Left lobe of liver (tissue), 2 donors: ENCODE data around the gene PPIL4. TPM values are rescaled to one million over a fixed set of nuclear protein-coding genes. Genes with fewer than 3 reads are reported as not detected.

Source experiments
- ATAC-seq: fragments of 200-7000 bp; cut with Tn5 transposase; one replicate; pipeline ENCODE4 v1.9.1; 2020; ENCODE audit warnings: mild to moderate bottlenecking, moderate library complexity
- DNase-seq: peaks from one replicate; pipeline ENCODE4 v3.0.0-alpha.2; 2020; ENCODE audit warnings: low spot score
- total RNA-seq: library from RNA; stranded (reverse); gene quantifications from one replicate; pipeline ENCODE4 v1.2.1, GENCODE V29; 2021
- donor health status: DM: no; HTN: no; CAD: no; lungs with moderate emphysema.
- donor health status: DM: no; HTN: yes; CAD: no.

Gene PPIL4
- 7.0 TPM for total RNA-seq

DNA sequence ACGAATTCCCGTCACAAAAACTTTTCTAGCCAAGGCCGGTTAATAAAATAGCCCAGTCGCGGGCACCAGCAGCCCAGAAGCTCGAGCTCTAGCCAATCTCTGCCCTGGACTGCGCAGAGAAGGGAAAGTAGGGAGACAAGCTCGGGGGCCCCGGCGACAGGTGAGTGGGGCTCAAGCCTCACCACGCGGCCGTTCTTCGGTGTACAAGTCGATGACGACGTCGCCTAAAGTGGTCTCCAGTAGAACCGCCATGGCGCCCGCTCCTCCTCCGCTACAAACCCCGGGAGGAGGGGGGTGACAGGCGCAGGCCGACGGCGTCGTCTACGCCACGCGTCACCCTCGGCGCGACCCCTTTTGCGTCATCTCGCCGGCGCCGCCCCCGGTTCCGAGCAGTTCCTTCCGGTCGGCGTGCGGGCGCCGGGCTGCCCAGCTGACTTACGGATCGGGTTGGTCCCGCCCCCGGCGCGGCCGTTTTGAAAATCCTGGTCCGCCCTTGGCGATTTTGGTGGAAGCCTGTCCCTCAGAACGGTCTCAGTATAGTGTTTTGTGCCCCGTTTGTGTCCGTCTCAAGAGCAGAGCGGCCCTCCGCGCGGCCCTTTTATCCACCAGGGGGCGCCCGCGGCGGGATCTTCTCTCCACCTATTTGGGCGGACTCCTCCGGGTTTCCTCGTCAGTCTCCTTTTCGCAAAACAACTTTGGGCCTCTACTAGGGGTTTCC lies at the start of gene PPIL4:
PPIL4 (minus strand) TSS at position 290 of the 718 bp plus-strand sequence; CDS start at position 252, 38 bp downstream.
- ATAC-seq (peak; percentile 96), DNase-seq (peak; percentile 97)

DNA sequence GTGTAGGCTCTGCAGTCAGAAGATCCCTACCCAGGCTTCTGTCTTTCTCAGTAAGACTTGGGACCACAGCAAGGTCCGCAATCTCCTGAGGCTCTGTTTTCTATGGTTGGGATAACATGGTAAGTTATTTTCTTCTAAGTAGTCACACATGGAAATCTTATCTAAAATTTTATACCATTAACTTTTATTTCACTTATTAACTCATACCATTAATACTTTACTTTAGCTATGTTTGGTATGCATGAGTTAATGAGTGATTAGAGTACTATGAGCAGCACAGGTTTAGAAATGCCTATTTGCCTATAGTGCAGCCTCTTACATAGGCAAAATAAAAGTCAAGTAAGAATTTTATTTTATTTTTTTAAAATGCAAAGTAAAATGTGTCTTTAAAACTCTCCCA lies 47.6 kb upstream of the PPIL4 start:
- ATAC-seq: no peak
- DNase-seq: no peak

- ATAC-seq (no peak), DNase-seq (no peak)
Measured at GRCh38 chr6:149592983-149593382, 47.1 kb upstream of the PPIL4 start.

- no peak for ATAC-seq
- no peak for DNase-seq
Measured at GRCh38 chr6:149586149-149586548, 40.3 kb upstream of the PPIL4 start.

DNA sequence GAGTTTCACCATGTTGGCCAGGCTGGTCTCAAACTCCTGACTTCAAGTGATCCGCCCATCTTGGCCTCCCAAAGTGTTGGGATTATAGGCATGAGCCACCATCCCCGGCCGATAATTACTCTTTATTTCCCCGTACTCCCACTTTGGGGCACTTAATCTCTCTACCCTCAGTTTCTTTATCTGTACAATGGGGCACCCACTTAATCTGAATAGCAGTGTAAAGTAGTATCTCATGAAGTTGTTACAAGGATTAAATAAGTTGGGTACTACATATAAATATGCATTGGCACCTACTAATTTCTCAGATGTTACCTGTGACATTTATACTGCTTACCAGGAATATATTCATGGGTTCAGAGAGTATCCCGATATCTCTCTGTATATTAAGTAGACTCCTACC lies 35.5 kb upstream of the PPIL4 start:
- ATAC-seq: no peak

DNA sequence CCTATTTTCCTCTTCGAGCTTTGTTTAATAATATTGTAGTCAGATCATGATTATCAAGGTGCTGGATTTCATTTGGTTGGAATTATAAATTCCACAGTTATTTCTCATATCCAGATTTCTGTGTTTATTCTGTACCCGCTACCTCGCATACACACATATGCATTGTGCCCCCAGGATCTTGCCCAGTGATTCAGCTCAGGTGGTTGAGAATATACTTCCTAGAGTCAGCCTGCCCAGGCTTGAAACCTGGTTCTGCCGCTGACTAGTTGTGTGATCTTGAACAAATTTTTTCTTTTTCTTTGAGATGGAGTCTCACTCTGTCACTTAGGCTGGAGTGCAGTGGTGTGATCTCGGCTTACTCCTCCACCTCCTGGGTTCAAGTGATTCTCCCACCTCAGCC lies 35.0 kb upstream of the PPIL4 start:
- ATAC-seq (no peak), DNase-seq (no peak)

More for the DNA sequence above, 35.5 kb upstream of the PPIL4 start:
- DNase-seq: no peak

DNA sequence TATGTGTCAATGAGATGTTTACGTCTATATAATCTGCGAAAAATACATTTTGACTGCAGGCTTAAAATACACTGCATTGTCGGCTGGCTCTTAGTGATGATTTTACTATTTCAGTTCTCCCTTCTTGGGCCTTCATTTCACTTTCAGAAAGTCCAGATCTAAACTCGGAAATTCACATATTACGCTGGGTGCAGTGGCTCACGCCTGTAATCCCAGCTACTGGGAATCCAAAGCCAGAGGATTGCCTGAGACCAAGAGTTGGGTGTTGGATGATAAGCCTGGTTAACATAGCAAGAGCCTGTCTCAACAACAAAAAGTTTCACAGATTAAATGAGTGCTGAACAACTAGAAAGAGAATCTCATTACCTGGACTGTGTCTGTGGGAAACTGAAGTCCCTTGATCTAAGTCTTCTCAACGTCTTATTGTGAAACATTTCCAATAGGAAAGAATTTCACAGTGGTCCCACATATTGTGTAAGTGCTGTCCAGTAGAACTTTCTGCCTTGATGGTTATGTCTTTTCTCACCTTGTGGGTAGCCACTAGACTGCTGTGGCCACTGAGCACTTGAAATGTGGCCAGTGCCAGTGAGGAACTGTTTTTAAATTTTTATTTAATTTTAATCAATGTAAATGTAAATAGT lies 22.2 kb upstream of the PPIL4 start:
- ATAC-seq (no peak), DNase-seq (no peak)

DNA sequence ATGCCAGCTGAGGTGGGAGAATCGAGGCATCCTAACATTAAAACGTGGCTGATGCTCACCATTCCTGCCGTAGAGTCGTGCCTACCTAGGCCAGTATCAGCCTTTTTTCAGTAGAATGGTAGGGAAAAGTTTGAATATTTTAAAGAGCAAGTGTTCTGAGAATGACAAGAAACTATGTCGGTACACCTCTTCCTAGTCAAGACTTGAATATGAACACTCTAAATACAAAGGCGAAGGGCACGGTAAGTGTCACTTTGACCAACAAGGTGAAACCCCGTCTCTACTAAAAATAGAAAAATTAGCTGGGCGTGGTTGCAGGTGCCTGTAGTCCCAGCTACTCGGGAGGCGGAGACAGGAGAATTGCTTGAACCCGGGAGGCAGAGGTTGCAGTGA lies 21.3 kb upstream of the PPIL4 start:
- ATAC-seq: no peak

GRCh38 chr6:149566410-149567193 lies 20.8 kb upstream of the PPIL4 start:
- ATAC-seq: peak; percentile 65
- DNase-seq: peak; percentile 66

More for the DNA sequence above, 21.3 kb upstream of the PPIL4 start:
- no peak for DNase-seq

GRCh38 chr6:149565527-149566409 lies 19.9 kb upstream of the PPIL4 start, which contains the start of gene GINM1:
Gene GINM1 (plus strand): TSS chr6:149566375. CDS start chr6:149566415, 40 bp downstream.
- peak; percentile 97 for DNase-seq
- peak; percentile 92 for ATAC-seq

DNA sequence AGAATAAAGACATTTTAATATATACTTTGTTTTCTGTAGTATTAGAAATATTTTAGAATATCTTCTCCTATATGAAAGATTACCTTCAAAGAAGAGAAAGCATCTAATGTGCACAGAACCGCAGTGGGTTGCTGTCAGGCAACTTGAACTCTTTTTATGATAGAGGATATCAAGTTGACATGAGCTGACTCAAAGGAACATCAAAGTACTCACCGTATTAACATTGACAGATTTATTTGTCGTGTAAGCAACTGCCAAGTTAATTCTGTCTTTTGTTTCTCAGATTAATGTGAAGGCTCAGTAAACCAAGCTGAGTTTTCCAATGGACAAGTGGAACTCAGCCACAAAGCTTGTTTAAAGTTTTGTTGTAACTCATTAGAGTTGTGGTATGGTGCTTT lies 18.1 kb upstream of the PPIL4 start:
- no peak for DNase-seq
- ATAC-seq: no peak

- DNase-seq: no peak
Measured at GRCh38 chr6:149563203-149563927, 17.5 kb upstream of the PPIL4 start.

DNA sequence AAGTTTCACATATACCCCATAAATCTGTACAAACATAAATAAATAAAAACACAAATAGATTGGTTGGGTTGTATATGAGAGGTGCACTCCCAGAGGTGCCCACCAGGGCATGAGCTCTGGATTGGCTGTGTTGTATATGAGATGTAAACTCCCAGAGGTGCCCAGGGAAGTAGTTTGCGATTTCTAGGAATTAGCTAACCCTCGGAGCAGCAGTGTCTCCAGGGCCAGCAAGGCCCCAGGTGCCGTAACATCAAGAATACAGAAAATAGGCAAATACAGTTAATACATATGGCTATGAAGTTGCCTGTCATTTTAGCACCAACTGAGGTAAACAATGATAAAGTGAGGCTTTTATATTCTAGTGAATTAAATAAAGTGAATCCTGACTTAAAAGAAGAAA lies 14.9 kb upstream of the PPIL4 start:
- ATAC-seq: no peak

More at GRCh38 chr6:149563203-149563927, 17.5 kb upstream of the PPIL4 start:
- ATAC-seq: no peak

DNA sequence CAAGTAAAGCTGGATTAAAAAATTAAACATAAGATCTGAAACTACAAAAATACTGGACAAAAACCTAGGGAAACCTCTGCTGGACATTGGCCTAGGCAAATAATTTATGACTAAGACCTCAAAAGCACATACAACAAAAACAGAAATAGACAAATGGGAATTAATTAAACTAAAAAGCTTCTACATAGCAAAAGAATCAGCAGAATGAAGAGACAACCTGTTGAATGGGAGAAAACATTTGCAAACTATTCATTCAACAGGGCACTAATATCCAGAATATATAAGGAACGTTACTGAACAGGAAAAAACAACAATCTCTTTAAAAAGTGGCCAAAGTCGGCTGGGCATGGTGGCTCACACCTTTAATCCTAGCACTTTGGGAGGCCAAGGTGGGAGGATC lies 13.5 kb upstream of the PPIL4 start:
- no peak for ATAC-seq

More for the DNA sequence above, 14.9 kb upstream of the PPIL4 start:
- no peak for DNase-seq

DNA sequence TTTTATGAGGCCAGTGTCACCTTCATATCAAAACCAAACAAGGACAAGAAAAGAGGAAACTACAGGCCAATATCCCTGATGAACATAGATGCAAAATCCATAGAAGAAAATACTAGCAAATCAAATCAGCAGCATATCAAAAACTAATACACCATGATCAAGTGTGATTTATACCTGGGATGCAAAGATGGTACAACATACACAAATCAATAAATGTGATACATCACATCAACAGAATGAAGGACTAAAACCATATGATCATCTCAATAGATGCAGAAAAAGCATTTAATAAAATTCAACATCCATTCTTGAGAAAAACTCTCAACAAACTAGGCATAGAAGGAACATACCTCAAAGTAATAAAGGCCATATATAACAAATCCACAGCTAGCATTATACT lies 12.2 kb upstream of the PPIL4 start:
- no peak for DNase-seq
- ATAC-seq: no peak

More for the DNA sequence above, 13.5 kb upstream of the PPIL4 start:
- DNase-seq: no peak

- DNase-seq: no peak
Measured at GRCh38 chr6:149551920-149552319, 6.1 kb upstream of the PPIL4 start.

GRCh38 chr6:149545258-149545753 lies 537 bp downstream of the PPIL4 start:
- DNase-seq: no peak
- ATAC-seq: peak; percentile 40

More at GRCh38 chr6:149551920-149552319, 6.1 kb upstream of the PPIL4 start:
- no peak for ATAC-seq

DNA sequence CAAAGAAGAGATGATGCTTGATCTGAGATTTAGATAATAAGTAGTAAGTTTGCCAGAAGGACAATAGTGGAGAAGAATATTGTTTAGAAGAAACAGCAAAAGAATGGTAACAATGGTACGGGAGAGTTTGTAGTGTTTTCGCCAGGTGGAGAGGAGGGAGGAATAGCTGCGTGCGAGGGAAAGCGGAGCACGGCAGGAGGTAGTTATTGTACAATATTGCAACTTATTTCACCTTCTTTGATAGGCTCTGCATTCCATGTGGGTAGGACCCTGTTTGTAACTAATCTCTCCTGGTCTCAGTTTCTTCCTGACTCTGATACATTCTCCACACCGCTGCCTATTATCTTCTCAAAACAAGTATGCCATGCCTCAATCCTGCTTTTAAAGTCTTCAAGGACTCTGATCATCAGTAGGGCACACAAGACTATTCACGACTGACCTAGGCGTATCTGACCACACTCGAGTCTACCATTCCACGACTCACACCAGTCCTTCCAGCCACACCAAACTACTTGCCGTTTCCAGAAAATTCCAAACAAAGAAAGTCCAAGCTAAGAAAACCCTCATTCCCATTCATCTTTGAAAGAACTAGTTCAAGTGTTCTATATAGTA lies 1.1 kb downstream of the PPIL4 start:
- ATAC-seq (no peak), DNase-seq (no peak)

GRCh38 chr6:149541139-149541538 lies 4.7 kb downstream of the PPIL4 start:
- DNase-seq (no peak), ATAC-seq (no peak)
